Mammary epithelial cell (primary cell): ENCODE data around the gene ANKMY2.

Experiments
- EZH2 ChIP-seq: IDR thresholded peaks from 2 replicates; pipeline ENCODE4 v1.6.1; 2012; ENCODE audit warnings: low read length, inconsistent platforms, borderline replicate concordance
- TF ChIP-seq, protein P1 (sequence below), 2 donors: IDR thresholded peaks in 1 of 2; conservative IDR thresholded peaks in 1 of 2; 2 replicates each; pipeline ENCODE4 v1.5.1; 2011 to 2012; ENCODE audit warnings: inconsistent platforms in 2 of 2, low read length in 2 of 2, mild to moderate bottlenecking in 2 of 2, control low read depth in 1 of 2, low read depth in 1 of 2; ENCODE audit not compliant: insufficient read depth in 1 of 2; ENCODE audit errors: extremely low read depth in 1 of 2

DNA sequence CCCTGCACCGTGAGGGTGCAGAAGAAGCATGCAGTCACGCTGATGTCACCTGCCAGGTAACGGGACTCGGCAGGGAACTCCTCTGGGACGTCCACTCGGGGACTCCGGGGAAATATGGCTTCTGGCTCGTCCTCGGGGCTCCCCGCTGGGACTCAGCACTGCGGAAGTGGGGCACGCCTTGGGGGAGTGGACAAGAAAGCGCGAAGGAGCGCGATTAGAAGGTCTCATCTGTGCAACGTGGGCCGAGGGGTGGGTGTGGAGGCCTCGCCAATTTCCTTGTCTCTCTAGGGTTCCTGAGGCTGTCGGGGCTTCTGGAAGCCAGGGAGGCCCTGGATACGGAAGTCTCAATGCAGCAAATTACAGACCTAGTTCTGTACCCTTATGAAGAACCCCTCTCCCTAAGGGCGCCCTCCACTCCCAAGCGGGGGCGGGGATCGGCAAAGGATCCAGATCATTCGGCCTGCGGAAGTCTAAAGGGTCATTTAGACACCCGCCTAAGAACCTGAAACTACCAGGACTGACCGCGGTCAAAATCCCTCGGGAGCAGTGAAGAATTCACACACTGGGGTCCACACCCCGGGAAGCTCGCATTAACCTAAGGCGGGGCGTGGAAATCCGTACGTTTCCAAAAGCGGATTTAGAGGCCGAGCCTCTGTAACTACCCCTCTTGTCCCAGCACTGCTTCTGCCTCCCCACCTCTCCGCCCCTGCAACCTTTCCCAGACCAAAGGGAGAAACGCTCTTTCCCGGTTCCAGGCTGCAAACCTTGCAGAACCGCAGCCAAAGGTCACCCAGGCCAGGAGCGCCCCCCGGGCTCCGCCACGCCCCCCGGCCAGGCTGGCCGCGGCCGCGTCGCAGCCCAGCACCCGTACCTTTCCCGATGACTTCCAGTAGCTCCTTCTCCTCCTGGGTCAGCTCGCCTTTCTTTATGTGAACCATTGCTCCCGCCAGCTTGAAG is 640 bp downstream of the ANKMY2 start:
- TF ChIP-seq, protein P1, sequence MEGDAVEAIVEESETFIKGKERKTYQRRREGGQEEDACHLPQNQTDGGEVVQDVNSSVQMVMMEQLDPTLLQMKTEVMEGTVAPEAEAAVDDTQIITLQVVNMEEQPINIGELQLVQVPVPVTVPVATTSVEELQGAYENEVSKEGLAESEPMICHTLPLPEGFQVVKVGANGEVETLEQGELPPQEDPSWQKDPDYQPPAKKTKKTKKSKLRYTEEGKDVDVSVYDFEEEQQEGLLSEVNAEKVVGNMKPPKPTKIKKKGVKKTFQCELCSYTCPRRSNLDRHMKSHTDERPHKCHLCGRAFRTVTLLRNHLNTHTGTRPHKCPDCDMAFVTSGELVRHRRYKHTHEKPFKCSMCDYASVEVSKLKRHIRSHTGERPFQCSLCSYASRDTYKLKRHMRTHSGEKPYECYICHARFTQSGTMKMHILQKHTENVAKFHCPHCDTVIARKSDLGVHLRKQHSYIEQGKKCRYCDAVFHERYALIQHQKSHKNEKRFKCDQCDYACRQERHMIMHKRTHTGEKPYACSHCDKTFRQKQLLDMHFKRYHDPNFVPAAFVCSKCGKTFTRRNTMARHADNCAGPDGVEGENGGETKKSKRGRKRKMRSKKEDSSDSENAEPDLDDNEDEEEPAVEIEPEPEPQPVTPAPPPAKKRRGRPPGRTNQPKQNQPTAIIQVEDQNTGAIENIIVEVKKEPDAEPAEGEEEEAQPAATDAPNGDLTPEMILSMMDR (conservative IDR thresholded peaks at IDR 0.05 in 1 of 2, IDR thresholded peaks at IDR 0.05 in 1 of 2; ENCODE audit: extremely low read depth in 1 of 2, insufficient read depth in 1 of 2, low read depth in 1 of 2, low read length in 2 of 2), result no peak
- no peak for TF ChIP-seq EZH2
